Fibroblast of lung (primary cell): ENCODE data around the gene GAS7. TPM values are rescaled to one million over a fixed set of nuclear protein-coding genes. Genes with fewer than 3 reads are reported as not detected.

Source experiments
- DNase-seq, 2 donors: peaks; one replicate each; pipeline versions ENCODE4 v3.0.0 to v3.0.0-alpha.2; 2010; ENCODE audit warnings: low read depth in 2 of 2
- H2AFZ ChIP-seq: 2 replicates; pipeline ENCODE4 v1.5.1; 2012; ENCODE audit warnings: low read length, control low read depth, inconsistent platforms
- H3K27ac ChIP-seq: 2 replicates; pipeline ENCODE4 v1.5.1; 2011; ENCODE audit warnings: low read length, control low read depth; ENCODE audit not compliant: insufficient read depth
- H3K27me3 ChIP-seq: 2 replicates; pipeline ENCODE4 v1.5.1; 2011; ENCODE audit warnings: mild to moderate bottlenecking, low read length; ENCODE audit not compliant: control insufficient read depth, insufficient read depth
- H3K36me3 ChIP-seq: 2 replicates; pipeline ENCODE4 v1.5.1; 2011; ENCODE audit warnings: low read length; ENCODE audit not compliant: control insufficient read depth, insufficient read depth
- H3K4me1 ChIP-seq: 2 replicates; pipeline ENCODE4 v1.5.1; 2011; ENCODE audit warnings: low read length; ENCODE audit not compliant: control insufficient read depth, insufficient read depth; ENCODE audit errors: extremely low read depth
- H3K4me2 ChIP-seq: 2 replicates; pipeline ENCODE4 v1.5.1; 2011; ENCODE audit warnings: low read length, control low read depth; ENCODE audit not compliant: insufficient read depth; ENCODE audit errors: extremely low read depth
- H3K4me3 ChIP-seq, 4 experiments: fragments of 200-600 bp in 1 of 4; sonication (generic) in 1 of 4; replicated peaks in 1 of 4; 2 replicates each; pipeline ENCODE4 v1.5.1; 2011 to 2016; ENCODE audit warnings: low read length in 4 of 4, low read depth in 3 of 4, mild to moderate bottlenecking in 3 of 4, control low read depth in 2 of 4, inconsistent platforms in 1 of 4, mixed read lengths in 1 of 4; ENCODE audit not compliant: insufficient read depth in 1 of 4; ENCODE audit errors: control extremely low read depth in 1 of 4
- H3K79me2 ChIP-seq: 2 replicates; pipeline ENCODE4 v1.5.1; 2012; ENCODE audit warnings: mild to moderate bottlenecking, low read length, inconsistent platforms; ENCODE audit not compliant: control insufficient read depth, insufficient read depth
- H3K9ac ChIP-seq: 2 replicates; pipeline ENCODE4 v1.5.1; 2011; ENCODE audit warnings: mild to moderate bottlenecking, low read length, control low read depth; ENCODE audit not compliant: insufficient read depth
- H3K9me3 ChIP-seq: 2 replicates; pipeline ENCODE4 v1.5.1; 2012; ENCODE audit warnings: low read depth, low read length; ENCODE audit not compliant: control insufficient read depth, insufficient read depth
- H4K20me1 ChIP-seq: 2 replicates; pipeline ENCODE4 v1.5.1; 2011; ENCODE audit warnings: low read length; ENCODE audit not compliant: control insufficient read depth, insufficient read depth; ENCODE audit errors: extremely low read depth
- CTCF ChIP-seq, 2 donors: IDR thresholded peaks in 1 of 2; conservative IDR thresholded peaks in 1 of 2; 1 replicate in 1 of 2; 2 replicates in 1 of 2; pipeline ENCODE4 v1.5.1; 2011 to 2012; ENCODE audit warnings: low read length in 2 of 2, control low read depth in 1 of 2, inconsistent platforms in 1 of 2, low read depth in 1 of 2, mild to moderate bottlenecking in 1 of 2
- EZH2 ChIP-seq: IDR thresholded peaks from 2 replicates; pipeline ENCODE4 v1.5.1; 2012; ENCODE audit warnings: low read length, control low read depth, mild to moderate bottlenecking; ENCODE audit errors: missing control alignments
- polyA plus RNA-seq, 2 donors: library from polyadenylated mRNA; depleted of rRNA in 1 of 2; stranded (reverse) in 1 of 2; unstranded in 1 of 2; fragments of >200 nt; gene quantifications; 2 replicates each; pipeline ENCODE4 v1.2.1, GENCODE V29; 2011 to 2012; ENCODE audit warnings: missing spikeins in 1 of 2
- total RNA-seq: library from RNA; depleted of rRNA; stranded (reverse); fragments of >200 nt; gene quantifications from 2 replicates; pipeline ENCODE4 v1.2.1, GENCODE V29; 2014

GAS7 gene
- total and polyA plus RNA-seq, 2 donors (not counting 1 experiment from before 2014, with no cell fraction given) = 0.58 to 2.6 TPM

GRCh38 chr17:9994761-9995160 lies 203.6 kb downstream of the GAS7 start:
- Histone ChIP-seq H3K79me2 (no peaks in the 10 kb centered on the region), H3K4me1 (no peaks in the 10 kb centered on the region), H3K9ac (no peak overlapping the region), H2AFZ (no peak overlapping the region), H3K9me3 (no peaks in the 10 kb centered on the region), H3K4me2 (no peak overlapping the region), H3K36me3 (no peaks in the 10 kb centered on the region), H3K27ac (no peak overlapping the region), H3K27me3 (no peaks in the 10 kb centered on the region), H3K4me3 (no peak overlapping the region), H4K20me1 (no peaks in the 10 kb centered on the region)
- DNase-seq = no peak
- TF ChIP-seq EZH2 = no peak
- TF ChIP-seq CTCF (conservative IDR thresholded peaks at IDR 0.05 in 1 of 2, IDR thresholded peaks at IDR 0.05 in 1 of 2; ENCODE audit: low read depth in 1 of 2, low read length in 2 of 2) = no peak

- H3K4me2 ChIP-seq = no peak overlapping the region
- no peak overlapping the region for H3K27ac ChIP-seq
- H3K9ac ChIP-seq = no peak overlapping the region
Measured at GRCh38 chr17:9991796-9992195, 206.6 kb downstream of the GAS7 start.

GRCh38 chr17:9991351-9991750 lies 207.1 kb downstream of the GAS7 start:
- no peak for DNase-seq
- no peaks in the 10 kb centered on the region for H3K27me3 ChIP-seq
- H3K4me3 ChIP-seq = no peak overlapping the region
- no peak overlapping the region for H3K4me2 ChIP-seq
- no peak for TF ChIP-seq EZH2
- no peak for TF ChIP-seq CTCF (conservative IDR thresholded peaks at IDR 0.05 in 1 of 2, IDR thresholded peaks at IDR 0.05 in 1 of 2; ENCODE audit: low read depth in 1 of 2, low read length in 2 of 2)
- no peaks in the 10 kb centered on the region for H3K79me2 ChIP-seq
- no peak overlapping the region for H3K9ac ChIP-seq
- H4K20me1 ChIP-seq = no peaks in the 10 kb centered on the region
- H2AFZ ChIP-seq = no peak overlapping the region
- H3K9me3 ChIP-seq = no peaks in the 10 kb centered on the region
- no peak overlapping the region for H3K27ac ChIP-seq
- H3K4me1 ChIP-seq = no peaks in the 10 kb centered on the region
- no peaks in the 10 kb centered on the region for H3K36me3 ChIP-seq

More at GRCh38 chr17:9991796-9992195, 206.6 kb downstream of the GAS7 start:
- Histone ChIP-seq H3K4me3 (no peak overlapping the region), H3K36me3 (no peaks in the 10 kb centered on the region), H4K20me1 (no peaks in the 10 kb centered on the region), H2AFZ (no peak overlapping the region), H3K9me3 (no peaks in the 10 kb centered on the region), H3K27me3 (no peaks in the 10 kb centered on the region), H3K79me2 (no peaks in the 10 kb centered on the region), H3K4me1 (no peaks in the 10 kb centered on the region)
- DNase-seq = no peak
- no peak for TF ChIP-seq CTCF (conservative IDR thresholded peaks at IDR 0.05 in 1 of 2, IDR thresholded peaks at IDR 0.05 in 1 of 2; ENCODE audit: low read depth in 1 of 2, low read length in 2 of 2)
- no peak for TF ChIP-seq EZH2
